C1 segment of cervical spinal cord (tissue), 14 donors: ENCODE data around the gene PTF1A.

Experiments used
- DNase-seq, 14 donors: peaks; one replicate each; lab custom pipeline; 2025; lab: John Stamatoyannopoulos, UW

PTF1A gene, protein sequence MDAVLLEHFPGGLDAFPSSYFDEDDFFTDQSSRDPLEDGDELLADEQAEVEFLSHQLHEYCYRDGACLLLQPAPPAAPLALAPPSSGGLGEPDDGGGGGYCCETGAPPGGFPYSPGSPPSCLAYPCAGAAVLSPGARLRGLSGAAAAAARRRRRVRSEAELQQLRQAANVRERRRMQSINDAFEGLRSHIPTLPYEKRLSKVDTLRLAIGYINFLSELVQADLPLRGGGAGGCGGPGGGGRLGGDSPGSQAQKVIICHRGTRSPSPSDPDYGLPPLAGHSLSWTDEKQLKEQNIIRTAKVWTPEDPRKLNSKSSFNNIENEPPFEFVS

DNA sequence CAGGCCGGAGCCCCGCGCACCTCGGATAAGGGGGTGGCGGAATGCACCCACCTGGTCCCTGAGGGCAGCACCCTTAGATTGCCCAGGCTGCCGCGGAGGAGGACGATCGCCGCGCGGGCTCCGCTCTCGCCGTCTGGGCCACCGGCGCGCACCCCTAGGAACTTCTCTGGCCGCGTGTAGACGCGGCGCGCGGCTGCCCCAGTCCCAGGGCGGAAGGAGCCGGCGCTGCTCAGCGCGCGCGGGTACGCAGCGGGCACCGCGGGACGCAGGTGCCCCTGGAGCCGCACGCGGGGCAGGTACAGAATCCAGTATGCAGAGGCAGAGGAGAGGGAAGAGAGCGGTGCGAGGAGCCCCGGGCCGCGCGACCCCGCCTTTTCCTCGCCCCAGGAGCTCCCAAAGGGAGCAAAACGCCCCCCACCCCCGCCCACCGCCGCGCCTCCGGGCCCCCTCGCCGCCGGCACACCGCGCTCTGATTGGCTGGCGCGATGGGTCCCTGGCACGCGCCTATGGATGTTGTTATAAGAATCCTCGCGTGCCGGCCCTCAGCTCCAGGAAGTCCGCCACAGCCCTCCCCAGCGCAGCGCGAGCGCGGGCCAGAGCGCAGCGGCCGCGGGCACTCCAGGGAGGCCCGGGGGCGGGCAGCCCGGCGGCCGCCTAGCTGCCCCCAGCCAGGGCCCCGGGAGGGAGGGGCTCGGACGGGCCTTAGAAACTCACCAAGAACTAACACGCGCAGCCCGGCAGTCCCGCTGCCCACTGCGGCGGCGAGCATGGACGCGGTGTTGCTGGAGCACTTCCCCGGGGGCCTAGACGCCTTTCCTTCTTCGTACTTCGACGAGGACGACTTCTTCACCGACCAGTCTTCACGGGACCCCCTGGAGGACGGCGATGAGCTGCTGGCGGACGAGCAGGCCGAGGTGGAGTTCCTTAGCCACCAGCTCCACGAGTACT is at the start of gene PTF1A:
Gene PTF1A (plus strand): TSS at position 549 of the 948 bp plus-strand sequence. CDS start 219 bp downstream, at position 768.
- no peak for DNase-seq

DNA sequence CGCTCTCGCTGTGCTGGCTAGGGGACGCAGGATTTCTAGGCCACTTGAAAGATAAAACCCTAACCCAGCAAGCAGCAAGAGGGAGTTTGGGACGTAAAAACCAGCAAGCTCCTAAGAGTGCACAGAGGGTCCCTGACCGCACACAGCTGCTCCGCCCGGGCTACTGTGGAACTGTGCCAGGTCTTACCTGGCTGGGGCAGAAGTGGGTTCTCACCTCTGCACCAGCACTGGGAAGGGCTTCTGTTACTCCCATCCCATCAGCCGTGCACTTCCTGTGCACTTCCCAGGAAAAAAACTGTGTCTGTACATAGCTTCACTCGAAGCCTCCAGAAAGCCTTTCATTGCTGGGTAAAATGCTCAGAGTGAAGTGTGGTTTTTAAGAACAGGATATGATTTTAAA is 45.9 kb upstream of the PTF1A start:
- DNase-seq: no peak

DNA sequence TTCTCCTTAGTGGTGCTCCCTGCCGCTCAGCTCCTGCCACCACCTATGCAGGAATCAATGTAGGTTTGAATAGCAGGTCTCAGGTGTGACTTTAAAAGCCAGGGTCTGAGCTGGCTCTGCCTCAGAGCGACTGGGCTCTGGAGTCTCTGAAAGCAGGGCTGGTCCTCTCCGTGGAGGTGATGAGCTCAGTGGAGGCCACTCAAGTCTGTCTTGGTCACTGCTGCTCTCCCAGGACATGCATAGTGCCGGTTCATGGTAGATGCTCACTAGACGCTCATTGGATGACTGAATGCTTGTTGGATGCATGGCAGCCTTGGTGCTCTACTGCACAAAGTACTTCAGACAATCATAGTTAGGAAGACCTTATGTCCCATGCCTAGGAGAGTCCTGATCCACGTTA is 45.1 kb upstream of the PTF1A start:
- DNase-seq: no peak

DNA sequence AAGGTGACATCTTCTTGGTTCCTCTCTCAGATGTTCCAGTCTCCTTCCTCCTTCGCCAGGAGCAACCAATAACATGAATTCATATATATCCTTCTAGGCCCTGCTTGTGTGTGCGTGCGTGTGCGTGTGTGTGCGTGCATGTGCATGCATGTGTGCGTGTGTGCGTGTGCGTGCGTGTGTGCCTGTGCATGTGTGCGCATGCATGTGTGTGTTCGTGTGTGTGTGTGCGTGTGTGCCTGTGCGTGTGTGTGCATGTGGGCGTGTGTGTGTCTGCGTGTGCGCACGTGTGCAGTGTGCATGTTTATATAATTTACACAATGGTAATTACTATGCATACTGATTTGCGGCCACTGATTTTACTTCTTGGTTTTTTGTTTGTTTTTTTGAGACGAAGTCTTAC is 43.9 kb upstream of the PTF1A start:
- no peak for DNase-seq

DNA sequence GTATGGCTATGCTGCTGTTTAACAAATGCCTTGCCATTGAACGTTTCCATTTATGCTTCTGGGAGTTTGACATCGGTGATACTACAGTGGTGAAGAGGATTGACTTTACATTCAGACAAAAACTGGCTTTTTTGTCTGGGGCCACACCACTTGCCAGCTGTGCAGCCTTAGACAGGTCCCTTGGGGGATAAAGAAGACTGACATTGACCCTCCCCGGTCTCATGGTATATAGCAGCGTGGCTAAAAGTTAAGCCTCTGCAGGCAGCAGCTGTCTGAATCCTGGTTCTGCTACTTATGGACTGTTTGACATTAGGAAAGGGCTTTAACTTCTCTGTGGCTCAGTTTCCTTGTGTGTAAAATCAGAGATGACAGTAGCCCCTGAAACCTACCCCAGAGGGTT is 42.0 kb upstream of the PTF1A start:
- no peak for DNase-seq

DNA sequence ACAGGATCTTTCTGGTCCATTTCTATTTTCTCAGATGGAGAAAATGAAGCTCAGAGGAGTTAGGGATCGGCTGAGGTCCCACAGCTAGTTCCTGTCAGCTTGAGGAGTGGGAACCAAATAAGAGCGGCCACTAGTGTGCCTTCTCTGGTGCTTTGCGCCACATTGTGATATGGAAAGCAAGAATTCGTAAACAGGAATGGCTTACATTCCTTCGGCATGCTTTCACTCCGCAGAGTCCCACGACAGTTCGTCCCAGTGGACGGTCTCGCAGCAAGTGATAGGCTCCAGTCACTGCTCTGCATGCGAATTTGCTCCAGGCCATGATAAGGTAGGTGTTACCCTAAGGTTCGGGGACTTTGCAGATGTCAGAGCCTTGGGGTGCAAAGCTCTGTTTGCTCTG is 41.5 kb upstream of the PTF1A start:
- no peak for DNase-seq

DNA sequence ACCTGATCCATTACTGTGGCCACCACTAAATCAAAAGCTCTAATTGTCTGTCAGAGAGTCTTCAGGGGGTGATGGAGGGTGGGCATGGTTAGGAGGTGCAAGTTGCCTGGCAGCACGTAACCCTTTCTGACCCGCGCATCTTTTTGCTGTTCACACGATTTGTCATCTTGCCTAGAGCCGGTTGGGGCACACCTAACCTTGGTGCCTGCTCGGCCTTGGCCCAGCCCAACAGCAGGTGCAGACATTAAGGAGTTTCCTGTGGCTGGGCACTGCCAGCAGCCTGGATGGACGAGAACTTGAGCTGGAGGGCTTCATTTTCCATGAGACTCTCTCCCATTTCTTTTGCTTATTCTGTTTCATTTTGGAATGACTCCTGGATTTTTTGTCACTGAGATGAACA is 41.0 kb upstream of the PTF1A start:
- no peak for DNase-seq

DNA sequence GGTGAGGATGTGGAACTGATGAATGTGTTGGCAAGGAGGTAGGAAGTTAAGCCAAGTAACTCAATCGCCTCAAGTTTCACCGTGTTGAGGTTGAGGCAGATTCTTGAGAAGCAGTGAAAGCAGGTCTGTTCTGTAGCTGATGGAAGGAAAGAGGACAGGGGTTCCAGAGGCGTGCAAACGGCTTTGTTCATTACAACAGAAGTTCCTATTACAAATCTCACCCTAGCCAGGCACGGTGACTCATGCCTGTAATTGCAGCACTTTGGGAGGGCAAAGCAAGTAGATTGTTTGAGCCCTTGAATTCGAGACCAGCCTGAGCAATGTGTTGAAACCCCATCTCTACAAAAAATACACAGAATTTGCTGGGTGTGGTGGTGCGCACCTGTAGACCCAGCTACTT is 36.9 kb upstream of the PTF1A start:
- no peak for DNase-seq

DNA sequence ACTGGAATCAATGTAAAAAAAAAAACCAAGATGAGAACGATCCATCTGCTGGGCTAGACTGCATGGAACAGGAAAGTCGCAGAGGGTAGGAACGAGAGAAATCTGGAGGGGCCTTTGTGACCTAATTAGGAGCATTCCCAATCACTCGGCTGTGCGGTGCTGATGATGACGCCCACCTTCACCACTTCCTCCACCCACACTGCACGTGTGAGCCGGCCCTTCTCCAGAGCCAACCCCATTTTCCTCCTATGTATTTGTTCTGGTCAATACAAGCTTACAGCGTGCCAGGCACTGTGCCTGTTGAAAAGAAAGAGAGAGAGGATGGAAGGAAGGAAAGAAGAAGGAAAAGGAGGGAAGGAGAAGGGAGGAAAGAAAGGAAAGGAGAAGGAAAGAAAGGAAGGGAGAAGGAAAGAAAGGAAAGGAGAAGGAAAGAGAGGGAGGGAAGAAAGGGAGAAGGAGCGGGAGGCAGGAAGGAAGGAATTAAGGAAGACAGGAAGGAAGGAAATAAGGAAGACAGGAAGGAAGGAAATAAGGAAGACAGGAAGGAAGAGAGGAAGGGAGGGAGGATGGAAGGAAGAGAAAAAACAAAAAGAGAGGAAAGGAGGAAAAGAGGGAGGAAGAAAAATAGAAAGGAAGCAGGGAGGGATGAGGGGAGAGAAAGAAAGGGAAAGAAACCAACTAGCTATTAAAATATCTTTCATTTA is 35.5 kb upstream of the PTF1A start:
- DNase-seq: no peak

DNA sequence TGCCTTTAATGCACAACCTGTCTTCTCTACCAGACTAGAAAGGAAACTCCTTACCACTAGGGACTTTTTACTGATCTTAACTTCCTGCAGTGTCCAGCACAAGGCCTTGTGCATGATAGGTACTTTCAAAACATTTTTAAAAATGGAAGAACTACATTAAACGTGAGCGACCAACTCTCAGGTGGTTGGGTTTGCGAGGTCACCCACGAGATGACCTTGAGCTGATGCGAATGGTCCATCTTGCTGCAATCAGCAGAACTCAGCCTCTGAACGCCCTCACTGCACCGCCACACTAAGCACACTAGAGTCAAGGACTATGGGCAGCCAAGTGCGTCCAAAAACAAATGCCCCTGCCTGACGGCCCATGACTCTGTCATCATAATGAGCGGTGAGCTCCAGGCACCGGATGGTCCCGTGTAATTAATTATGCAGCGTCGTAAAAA is 34.9 kb upstream of the PTF1A start:
- no peak for DNase-seq

DNA sequence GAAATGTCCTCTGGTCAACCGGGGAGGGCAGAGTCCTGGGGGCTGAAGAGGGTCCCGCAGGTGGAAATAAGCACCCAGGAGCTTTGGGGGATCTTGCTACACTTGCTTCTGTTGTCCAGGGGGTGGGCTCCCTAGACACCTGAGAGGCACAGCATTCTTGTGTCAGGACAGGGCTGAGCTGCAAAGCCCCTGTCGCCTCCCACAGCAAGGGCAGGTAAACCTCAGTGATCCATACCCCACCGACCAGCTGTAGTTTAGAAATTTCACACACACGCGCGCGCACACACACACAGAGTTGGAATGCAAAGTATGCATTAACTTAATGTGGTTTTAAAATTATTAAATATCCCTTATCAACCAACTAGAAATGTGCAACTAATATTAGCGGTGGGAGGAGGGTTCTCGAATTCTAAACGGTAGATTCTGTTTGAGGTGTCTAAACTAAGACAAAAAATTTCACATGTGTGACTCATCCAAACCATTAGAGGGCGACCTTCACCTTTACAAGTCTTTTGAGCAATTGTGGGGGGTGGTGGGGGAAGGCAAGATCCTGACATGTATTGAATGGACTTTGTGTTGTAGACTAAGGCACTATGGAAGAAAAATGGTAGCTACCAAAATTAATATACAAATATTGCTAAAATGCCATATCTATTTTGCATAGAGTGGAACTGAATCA is 34.3 kb upstream of the PTF1A start:
- peak in 1 of 14 donors; percentile 41 for DNase-seq

DNA sequence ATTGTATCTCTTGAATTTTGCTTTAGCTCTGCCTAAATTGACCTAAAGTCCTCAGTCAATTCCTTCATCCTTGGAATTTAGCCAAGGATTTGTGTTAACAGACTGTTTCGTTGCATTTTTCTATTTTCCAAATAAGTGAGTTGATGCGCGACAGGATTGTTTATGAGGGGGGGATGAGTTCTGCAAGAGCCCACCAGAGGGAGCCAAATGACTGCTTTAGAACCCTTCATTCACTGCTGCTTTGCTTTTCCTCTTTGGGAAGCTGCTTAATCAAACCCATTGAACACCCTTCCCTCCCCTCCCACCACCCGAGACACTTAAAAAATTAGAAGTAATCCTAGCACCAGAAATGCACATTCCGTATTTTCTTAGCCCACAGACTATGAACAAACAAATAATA is 33.7 kb upstream of the PTF1A start:
- peak in 8 of 14 donors; percentile 3 to 41 (median 18) for DNase-seq

DNA sequence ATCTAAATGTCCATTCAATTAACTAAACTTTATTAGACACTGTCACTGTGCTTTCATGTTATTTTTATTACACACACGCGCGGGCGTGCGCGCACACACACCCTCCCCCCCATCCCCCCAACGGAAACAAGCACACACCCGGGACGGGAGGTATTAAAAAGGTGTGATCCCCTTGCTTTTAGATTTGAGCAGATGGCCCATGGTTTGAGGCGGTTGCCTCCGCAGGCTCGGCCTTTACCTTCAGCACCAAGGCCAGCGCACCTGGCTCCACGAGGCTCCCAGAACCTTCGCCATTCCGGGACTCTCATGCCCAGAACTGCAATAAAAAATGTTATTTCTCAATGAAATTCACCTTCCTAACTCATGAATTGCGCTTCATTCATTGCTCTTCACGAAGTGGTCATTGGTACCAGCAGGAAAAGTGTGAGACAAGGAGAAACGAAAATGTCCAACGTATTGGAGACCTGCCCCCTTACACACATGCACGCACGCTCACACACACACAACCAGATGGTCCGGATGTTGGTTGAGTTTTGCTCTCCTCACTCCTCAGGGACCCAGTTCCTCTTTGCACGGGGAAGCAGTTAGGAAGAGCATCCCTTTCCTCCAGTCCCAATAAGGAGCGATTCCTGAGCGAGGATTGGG is 20.8 kb upstream of the PTF1A start:
- DNase-seq: no peak

DNA sequence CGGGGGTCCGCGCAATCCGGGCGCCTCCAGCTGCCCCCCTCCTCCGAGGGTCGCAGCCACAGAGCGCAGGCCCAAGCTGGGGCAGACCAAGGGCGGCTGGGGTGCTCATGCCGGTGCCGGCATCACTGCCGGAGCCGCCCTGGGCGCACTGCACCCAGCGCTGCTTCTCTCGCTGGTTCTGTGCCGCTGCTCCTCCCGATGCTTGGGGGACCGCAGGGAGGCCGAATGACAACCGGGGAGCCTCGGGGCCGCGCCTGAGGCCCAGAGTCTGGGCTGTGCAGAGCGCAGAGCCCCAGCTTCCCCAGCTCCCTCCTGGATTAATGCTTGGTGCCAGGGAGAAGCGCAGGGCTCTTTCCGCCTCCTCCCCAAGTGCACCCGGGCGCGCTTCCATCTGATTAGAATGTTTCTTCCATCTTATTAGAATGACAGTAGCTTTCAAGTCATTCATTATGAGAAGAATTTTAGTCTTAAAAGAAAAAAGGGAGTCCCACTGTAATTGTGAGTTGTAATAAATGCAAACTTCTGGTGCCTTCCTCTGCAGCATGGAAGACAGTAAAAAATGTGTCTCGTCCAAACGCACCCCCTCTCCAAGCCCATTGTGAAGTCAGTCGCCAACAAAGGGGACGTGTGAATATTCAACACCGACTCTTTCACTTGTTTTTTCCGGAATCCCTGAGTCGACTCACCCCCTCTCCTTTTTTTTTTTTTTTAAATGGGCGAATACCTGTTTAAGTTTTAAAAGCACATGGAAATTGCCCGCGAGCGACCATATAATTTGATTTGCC is 19.5 kb upstream of the PTF1A start:
- no peak for DNase-seq

DNA sequence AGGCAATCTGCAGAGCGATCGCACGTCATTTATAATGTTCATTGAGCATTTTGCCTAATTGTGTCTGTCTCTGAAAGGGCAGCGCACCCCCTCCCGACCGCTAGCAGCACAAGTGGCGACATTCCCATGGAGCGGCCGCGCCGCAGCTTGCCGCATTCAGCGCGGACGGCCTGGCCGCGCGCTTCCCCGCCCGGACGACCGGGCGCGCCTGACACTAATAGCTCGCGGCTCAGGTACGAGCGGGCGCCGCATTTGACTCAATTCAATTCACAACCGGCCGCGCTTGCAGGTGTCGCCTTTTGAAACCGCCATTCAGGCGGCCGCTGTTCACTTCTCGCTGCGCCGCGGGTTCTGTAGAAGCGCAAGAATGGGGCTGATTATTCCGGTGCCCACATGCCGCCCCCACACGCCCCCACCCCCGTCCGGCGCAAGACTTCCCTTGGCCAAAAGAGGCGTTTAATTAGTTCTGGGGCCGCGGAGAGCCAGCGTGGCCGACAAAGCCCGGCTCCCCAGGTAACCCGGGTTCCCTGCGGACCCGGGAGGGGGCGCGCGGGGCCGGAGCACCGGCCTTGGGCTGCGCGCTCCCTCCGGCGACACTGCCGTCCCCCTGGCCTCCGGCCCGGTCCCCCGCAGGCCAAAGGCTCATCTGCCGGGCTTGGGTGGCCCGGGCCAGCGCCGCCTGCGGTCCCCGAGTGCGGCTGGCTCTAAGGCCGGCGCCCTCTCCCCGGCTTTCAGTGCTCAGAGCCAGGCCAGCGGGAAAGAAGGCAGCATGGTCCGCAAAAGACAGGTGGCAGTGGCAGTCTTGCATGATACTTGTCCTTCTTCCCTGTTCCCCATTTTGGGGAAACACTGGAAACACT is 18.7 kb upstream of the PTF1A start:
- DNase-seq: no peak

DNA sequence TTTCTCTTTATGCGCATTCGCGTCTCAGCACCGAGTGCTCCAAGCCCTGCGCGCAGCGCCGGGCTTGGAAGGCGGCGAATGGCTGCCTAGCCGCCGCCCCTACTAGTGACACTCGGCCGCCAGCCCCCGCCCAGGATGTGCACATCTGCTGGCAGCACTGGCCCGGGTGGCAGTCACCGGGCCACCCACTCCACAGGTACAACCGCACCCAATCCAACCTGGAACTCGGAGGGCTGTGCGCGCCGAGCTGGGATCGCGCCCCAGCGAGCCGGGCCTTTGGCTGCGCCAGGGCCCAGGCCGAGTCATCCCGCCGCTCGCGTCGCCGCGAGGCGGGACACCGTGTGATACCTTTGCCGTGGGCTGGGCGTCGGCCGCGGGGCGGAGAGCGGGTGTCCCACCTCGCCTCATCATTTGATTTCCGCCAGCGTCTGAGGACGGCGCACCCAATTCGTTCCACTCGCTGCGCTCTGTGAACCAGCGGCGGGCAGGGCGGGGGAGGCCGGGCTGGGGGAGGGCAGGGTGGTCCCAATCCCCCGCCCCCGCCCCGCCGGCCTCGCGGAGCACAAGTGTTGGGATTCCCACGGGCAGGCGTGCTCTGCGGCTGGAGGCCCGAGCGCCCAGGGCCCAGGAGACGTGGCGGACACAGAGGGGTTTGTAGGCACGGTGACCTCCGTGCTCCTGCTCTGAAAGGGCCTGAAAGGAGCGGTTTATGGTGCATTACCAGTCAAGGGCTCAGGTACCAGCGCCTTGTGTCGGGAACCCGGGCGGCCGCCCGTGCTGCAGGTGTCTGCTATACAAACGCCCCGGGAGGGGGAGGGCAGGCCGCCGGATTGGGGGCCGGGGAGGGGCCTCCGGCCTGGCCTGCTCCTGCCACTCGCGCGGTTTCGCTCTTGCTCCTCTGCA is 17.8 kb upstream of the PTF1A start:
- DNase-seq: no peak

DNA sequence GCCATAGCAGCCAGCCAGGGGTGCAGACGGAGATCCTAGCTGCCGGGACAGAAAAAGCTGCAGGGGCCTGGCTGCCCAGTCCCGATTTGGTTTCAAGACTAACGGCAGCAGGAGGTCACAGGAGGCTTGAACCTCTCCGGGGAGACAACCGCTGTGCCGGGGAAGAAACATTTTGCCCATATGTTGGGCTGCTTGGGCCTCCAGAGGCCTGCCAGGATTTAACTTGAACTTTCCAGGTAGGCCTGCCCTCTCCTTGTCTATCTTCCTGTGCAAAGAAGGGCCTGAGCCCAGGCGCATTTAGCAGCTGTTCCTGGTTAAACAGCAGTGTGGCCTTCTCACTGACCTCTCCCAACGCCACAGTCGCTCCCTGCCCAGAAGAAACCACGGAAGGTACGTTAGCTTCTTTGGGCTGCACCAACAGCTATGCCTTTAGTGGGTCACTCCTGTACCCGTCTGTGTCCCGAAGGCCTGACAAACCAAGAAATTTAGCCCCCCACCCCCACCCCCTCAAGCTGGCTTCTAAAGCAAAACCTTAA is 17.1 kb upstream of the PTF1A start:
- no peak for DNase-seq

DNA sequence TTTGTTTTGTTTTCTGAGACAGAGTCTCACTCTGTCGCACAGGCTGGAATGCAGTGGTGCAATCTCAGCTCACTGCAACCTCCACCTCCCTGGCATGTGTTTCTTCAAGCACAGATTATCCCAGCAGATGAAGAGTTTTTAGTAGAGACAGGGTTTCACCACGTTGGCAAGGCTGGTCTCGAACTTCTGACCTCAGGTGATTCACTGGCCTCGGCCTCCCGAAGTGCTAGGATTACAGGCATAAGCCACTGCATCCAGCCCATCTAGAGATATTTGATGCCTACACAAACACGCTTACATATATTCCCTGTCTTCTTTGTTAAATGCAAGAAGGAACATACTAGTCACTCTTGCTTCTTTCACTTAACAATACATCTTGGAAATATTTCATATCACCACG is 5.9 kb upstream of the PTF1A start:
- no peak for DNase-seq
